ENCODE data around the gene FAT4. TPM values are rescaled to one million over a fixed set of nuclear protein-coding genes. Genes with fewer than 3 reads are reported as not detected.

FAT4 gene
- total RNA-seq, 2 donors from 2014 or later: 0.18 TPM; not detected in 1

DNA sequence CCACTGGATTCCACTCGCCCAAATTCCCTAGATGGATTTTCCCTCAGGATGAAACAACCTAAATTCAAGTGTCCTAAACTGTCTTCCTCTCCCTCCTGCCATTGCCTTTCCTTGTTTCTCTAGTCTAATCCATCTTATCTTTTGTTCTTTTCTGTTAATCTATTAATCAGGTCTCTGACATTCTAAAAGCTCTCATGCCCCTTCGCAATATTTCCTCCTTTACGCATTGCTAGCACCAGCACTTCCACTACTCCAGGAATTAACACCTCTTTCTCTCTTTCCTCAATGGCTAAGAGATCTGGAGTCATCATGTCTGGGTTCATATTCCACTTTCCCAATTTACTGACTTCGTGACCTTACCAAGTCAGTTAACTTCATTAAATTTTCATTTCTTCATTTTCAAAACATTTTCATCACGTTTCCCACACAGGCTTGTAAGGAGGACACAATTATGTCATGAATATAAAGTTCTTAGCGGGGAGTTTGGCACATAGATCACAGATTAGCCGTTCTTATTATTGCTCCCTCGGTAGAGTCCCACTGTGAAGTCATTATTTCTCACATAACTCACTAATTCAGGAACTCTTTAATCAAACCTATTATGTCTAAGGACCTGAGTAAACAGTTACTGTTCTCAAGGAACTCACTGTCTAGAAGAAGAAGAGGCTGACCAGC, 45.3 kb downstream of the FAT4 start:
- DNase-seq: no peak
- no peak for ATAC-seq
- Mint-ChIP-seq H3K4me1 (no peaks in the 10 kb centered on the region), H3K36me3 (ENCODE audit: low read depth) (no peaks in the 10 kb centered on the region), H3K27me3 (no peaks in the 10 kb centered on the region), H3K27ac (no peak overlapping the region), H3K4me3 (no peak overlapping the region)
- no peaks in the 10 kb centered on the region for H3K9me3 ChIP-seq (ENCODE audit: control insufficient read depth, low read length, poor library complexity, severe bottlenecking)

DNA sequence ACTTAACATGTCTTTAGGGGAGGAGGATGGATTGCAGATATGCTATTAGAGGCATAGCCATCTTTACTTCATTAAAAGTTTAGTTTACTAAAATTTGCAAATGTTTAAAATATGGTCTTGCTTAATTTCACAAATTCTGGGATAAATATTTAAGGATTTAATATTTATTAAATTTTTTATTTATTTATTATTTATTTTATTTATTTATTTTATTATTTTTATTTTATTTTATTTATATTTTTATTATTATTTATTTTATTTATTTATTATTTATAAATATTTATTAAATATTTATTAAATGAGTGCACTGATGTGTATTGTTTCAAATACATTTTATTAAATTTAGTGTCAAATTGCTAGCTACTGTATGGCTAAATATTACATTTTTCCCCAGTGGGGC, 46.0 kb downstream of the FAT4 start:
- Mint-ChIP-seq H3K27me3 (no peaks in the 10 kb centered on the region), H3K4me3 (no peak overlapping the region), H3K4me1 (no peaks in the 10 kb centered on the region), H3K27ac (no peak overlapping the region), H3K36me3 (ENCODE audit: low read depth) (no peaks in the 10 kb centered on the region)
- DNase-seq (no peak), ATAC-seq (no peak)
- no peaks in the 10 kb centered on the region for H3K9me3 ChIP-seq (ENCODE audit: control insufficient read depth, low read length, poor library complexity, severe bottlenecking)

All from T-helper 17 cell (primary cell).